HepG2 (cell line): ENCODE measurements around the gene DERL2. TPM values are rescaled to one million over a fixed set of nuclear protein-coding genes. Genes with fewer than 3 reads are reported as not detected.

Experiments used
- ATF1 ChIP-seq: IDR thresholded peaks from 2 replicates; pipeline ENCODE4 v1.6.1; 2016; ENCODE audit warnings: mild to moderate bottlenecking, control low read depth
- ATF2 ChIP-seq: sonication (generic); formaldehyde crosslinking; IDR thresholded peaks from 2 replicates; pipeline ENCODE4 v1.4.0; 2020; ENCODE audit warnings: missing genetic modification reagents
- MEIS2 ChIP-seq: sonication (generic); formaldehyde crosslinking; IDR thresholded peaks from 2 replicates; pipeline ENCODE4 v1.9.0; 2021; ENCODE audit warnings: mild to moderate bottlenecking, missing genetic modification reagents
- NCOA2 ChIP-seq: sonication (generic); formaldehyde crosslinking; IDR thresholded peaks from 2 replicates; pipeline ENCODE4 v1.8.0; 2022; ENCODE audit warnings: inconsistent platforms
- NFE2L2 ChIP-seq: fragments of 150-350 bp; IDR thresholded peaks from 2 replicates; pipeline ENCODE4 v1.6.1; 2014; ENCODE audit warnings: low read length
- ONECUT2 ChIP-seq: sonication (generic); formaldehyde crosslinking; IDR thresholded peaks from 2 replicates; pipeline ENCODE4 v1.4.0; 2020; ENCODE audit warnings: missing genetic modification reagents
- POLR2A ChIP-seq, 2 experiments: IDR thresholded peaks; 2 replicates each; pipeline ENCODE4 v1.6.1; 2011; ENCODE audit warnings: low read depth in 2 of 2, low read length in 2 of 2, mild to moderate bottlenecking in 1 of 2, moderate library complexity in 1 of 2; ENCODE audit not compliant: insufficient read depth in 1 of 2
- SKI ChIP-seq: fragments of 450-650 bp; IDR thresholded peaks from one replicate; pipeline ENCODE4 v1.6.1; 2018; ENCODE audit warnings: mild to moderate bottlenecking; ENCODE audit not compliant: partially characterized antibody
- SOX5 ChIP-seq: IDR thresholded peaks from 2 replicates; pipeline ENCODE4 v1.6.1; 2016; ENCODE audit warnings: borderline replicate concordance
- SOX6 ChIP-seq, 2 experiments: fragments of 450-650 bp in 1 of 2; sonication (generic) in 1 of 2; formaldehyde crosslinking in 1 of 2; IDR thresholded peaks; 2 replicates each; pipeline versions ENCODE4 v1.4.0 to v1.6.1; 2017 to 2020; ENCODE audit warnings: antibody characterized with exemption in 1 of 2, mild to moderate bottlenecking in 1 of 2, missing genetic modification reagents in 1 of 2
- ZFY ChIP-seq: sonication (generic); formaldehyde crosslinking; IDR thresholded peaks from 2 replicates; pipeline ENCODE4 v1.4.0; 2020; ENCODE audit warnings: missing genetic modification reagents
- ZMYM3 ChIP-seq: sonication (generic); formaldehyde crosslinking; IDR thresholded peaks from 2 replicates; pipeline ENCODE4 v1.5.1; 2020; ENCODE audit warnings: mild to moderate bottlenecking, missing genetic modification reagents
- ZNF101 ChIP-seq: sonication (generic); formaldehyde crosslinking; IDR thresholded peaks from 2 replicates; pipeline ENCODE4 v1.4.0; 2020; ENCODE audit warnings: mild to moderate bottlenecking, low read depth, missing genetic modification reagents, borderline replicate concordance
- ZNF12 ChIP-seq: sonication (generic); formaldehyde crosslinking; IDR thresholded peaks from 2 replicates; pipeline ENCODE4 v1.5.0; 2020; ENCODE audit warnings: missing genetic modification reagents
- ZNF143 ChIP-seq: sonication (generic); formaldehyde crosslinking; IDR thresholded peaks from 2 replicates; pipeline ENCODE4 v1.4.0; 2020; ENCODE audit warnings: missing genetic modification reagents
- ZNF263 ChIP-seq: sonication (generic); formaldehyde crosslinking; IDR thresholded peaks from 2 replicates; pipeline ENCODE4 v1.4.0; 2020; ENCODE audit warnings: missing genetic modification reagents
- ZNF350 ChIP-seq: sonication (generic); formaldehyde crosslinking; IDR thresholded peaks from 2 replicates; pipeline ENCODE4 v1.4.0; 2020; ENCODE audit warnings: mild to moderate bottlenecking, low read depth, missing genetic modification reagents, borderline replicate concordance
- ZNF510 ChIP-seq: sonication (generic); formaldehyde crosslinking; IDR thresholded peaks from 2 replicates; pipeline ENCODE4 v1.4.0; 2020; ENCODE audit warnings: low read depth, mild to moderate bottlenecking, missing genetic modification reagents
- ZNF891 ChIP-seq: sonication (generic); formaldehyde crosslinking; IDR thresholded peaks from 2 replicates; pipeline ENCODE4 v1.5.0; 2020; ENCODE audit warnings: mild to moderate bottlenecking, missing genetic modification reagents
- ZUFSP ChIP-seq: sonication (generic); formaldehyde crosslinking; IDR thresholded peaks from 2 replicates; pipeline ENCODE4 v1.9.0; 2021; ENCODE audit warnings: missing genetic modification reagents, mild to moderate bottlenecking, borderline replicate concordance
- polyA plus RNA-seq, 8 experiments: library from polyadenylated mRNA; depleted of rRNA in 3 of 8; stranded (reverse) in 7 of 8; unstranded in 1 of 8; fragments of >200 nt; fragmentation: Illumina TruSeq in 4 of 8; extraction: Trizol in 4 of 8; gene quantifications; 2 replicates each; pipeline versions ENCODE4 v1.2.1 to v1.2.3, GENCODE V29; 2011 to 2016; ENCODE audit warnings: low read depth in 4 of 8, missing spikeins in 1 of 8, mixed read lengths in 1 of 8; ENCODE audit not compliant: insufficient read depth in 1 of 8
- total RNA-seq, 5 experiments: library from RNA; depleted of rRNA; stranded (reverse); fragments of >200 nt; fragmentation: Illumina TruSeq; extraction: Trizol; gene quantifications; 2 replicates each; pipeline ENCODE4 v1.2.3, GENCODE V29; 2016; ENCODE audit warnings: low read depth in 1 of 5
- TF ChIP-seq, protein P1 (sequence below): sonication (generic); formaldehyde crosslinking; IDR thresholded peaks from 2 replicates; pipeline ENCODE4 v1.5.0; 2020; ENCODE audit warnings: missing genetic modification reagents
- TF ChIP-seq, protein P2 (sequence below): sonication (generic); formaldehyde crosslinking; conservative IDR thresholded peaks from 2 replicates; pipeline ENCODE4 v1.4.0; 2020; ENCODE audit warnings: missing genetic modification reagents
- TF ChIP-seq, protein P3 (sequence below): sonication (generic); formaldehyde crosslinking; IDR thresholded peaks from 2 replicates; pipeline ENCODE4 v1.4.0; 2020; ENCODE audit warnings: missing genetic modification reagents

Gene DERL2
- total and polyA plus RNA-seq, 2 of the 13 experiments (the other 11 are each of a cell fraction or from before 2014, with no cell fraction given), result 59.3 to 65.2 TPM

GRCh38 chr17:5438716-5439445 lies 47.1 kb downstream of the DERL2 start, which contains the start of gene C1QBP (continued):
- TF ChIP-seq ATF2 (CRISPR knock-in tag), result peak; percentile 69
- TF ChIP-seq ZNF101 (CRISPR knock-in tag), result no peak
- no peak for TF ChIP-seq ZNF12 (CRISPR knock-in tag)
- TF ChIP-seq, protein P1, sequence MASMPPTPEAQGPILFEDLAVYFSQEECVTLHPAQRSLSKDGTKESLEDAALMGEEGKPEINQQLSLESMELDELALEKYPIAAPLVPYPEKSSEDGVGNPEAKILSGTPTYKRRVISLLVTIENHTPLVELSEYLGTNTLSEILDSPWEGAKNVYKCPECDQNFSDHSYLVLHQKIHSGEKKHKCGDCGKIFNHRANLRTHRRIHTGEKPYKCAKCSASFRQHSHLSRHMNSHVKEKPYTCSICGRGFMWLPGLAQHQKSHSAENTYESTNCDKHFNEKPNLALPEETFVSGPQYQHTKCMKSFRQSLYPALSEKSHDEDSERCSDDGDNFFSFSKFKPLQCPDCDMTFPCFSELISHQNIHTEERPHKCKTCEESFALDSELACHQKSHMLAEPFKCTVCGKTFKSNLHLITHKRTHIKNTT (CRISPR knock-in tag), result no peak
- peak; percentile 11; the same call in 1 of the 2 replicates for TF ChIP-seq SOX5 (CRISPR knock-in tag)
- TF ChIP-seq ZNF350 (CRISPR knock-in tag), result peak; percentile 77; the same call in 1 of the 2 replicates
- TF ChIP-seq MEIS2 (CRISPR knock-in tag), result peak; percentile 67
- peak; percentile 100 for TF ChIP-seq ZFY (CRISPR knock-in tag)
- peak; percentile 84 to 93 for TF ChIP-seq POLR2A (IDR thresholded peaks at IDR 0.05; ENCODE audit: insufficient read depth in 1 of 2, low read depth in 2 of 2, low read length in 2 of 2)
- TF ChIP-seq ZNF143, result peak; percentile 71
- no peak for TF ChIP-seq ATF1 (CRISPR knock-in tag)
- no peak for TF ChIP-seq SOX6 (IDR thresholded peaks at IDR 0.05)
- peak; percentile 74 for TF ChIP-seq SOX6 (CRISPR knock-in tag; IDR thresholded peaks at IDR 0.05)
- TF ChIP-seq, protein P2, sequence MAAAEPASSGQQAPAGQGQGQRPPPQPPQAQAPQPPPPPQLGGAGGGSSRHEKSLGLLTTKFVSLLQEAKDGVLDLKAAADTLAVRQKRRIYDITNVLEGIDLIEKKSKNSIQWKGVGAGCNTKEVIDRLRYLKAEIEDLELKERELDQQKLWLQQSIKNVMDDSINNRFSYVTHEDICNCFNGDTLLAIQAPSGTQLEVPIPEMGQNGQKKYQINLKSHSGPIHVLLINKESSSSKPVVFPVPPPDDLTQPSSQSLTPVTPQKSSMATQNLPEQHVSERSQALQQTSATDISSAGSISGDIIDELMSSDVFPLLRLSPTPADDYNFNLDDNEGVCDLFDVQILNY (CRISPR knock-in tag), result peak; percentile 60
- TF ChIP-seq SKI, result peak; percentile 28
- TF ChIP-seq ZNF510, result peak; percentile 38; the same call in 1 of the 2 replicates
- TF ChIP-seq, protein P3, sequence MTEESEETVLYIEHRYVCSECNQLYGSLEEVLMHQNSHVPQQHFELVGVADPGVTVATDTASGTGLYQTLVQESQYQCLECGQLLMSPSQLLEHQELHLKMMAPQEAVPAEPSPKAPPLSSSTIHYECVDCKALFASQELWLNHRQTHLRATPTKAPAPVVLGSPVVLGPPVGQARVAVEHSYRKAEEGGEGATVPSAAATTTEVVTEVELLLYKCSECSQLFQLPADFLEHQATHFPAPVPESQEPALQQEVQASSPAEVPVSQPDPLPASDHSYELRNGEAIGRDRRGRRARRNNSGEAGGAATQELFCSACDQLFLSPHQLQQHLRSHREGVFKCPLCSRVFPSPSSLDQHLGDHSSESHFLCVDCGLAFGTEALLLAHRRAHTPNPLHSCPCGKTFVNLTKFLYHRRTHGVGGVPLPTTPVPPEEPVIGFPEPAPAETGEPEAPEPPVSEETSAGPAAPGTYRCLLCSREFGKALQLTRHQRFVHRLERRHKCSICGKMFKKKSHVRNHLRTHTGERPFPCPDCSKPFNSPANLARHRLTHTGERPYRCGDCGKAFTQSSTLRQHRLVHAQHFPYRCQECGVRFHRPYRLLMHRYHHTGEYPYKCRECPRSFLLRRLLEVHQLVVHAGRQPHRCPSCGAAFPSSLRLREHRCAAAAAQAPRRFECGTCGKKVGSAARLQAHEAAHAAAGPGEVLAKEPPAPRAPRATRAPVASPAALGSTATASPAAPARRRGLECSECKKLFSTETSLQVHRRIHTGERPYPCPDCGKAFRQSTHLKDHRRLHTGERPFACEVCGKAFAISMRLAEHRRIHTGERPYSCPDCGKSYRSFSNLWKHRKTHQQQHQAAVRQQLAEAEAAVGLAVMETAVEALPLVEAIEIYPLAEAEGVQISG (CRISPR knock-in tag), result peak; percentile 99
- TF ChIP-seq ZNF263, result peak; percentile 69
- TF ChIP-seq NCOA2 (CRISPR knock-in tag), result peak; percentile 24; the same call in 1 of the 2 replicates
- TF ChIP-seq ZNF891 (CRISPR knock-in tag), result no peak
- TF ChIP-seq ZMYM3 (CRISPR knock-in tag), result no peak
- no peak for TF ChIP-seq NFE2L2
- no peak for TF ChIP-seq ZUFSP (CRISPR knock-in tag)
- TF ChIP-seq ONECUT2 (CRISPR knock-in tag), result no peak
